PFSK-1 (cell line): Measurements from ENCODE around the gene ESYT3.

Source experiments
- FOXP2 ChIP-seq: optimal IDR thresholded peaks from 2 replicates; pipeline ENCODE3; 2011; ENCODE audit warnings: borderline replicate concordance, control low read depth, inconsistent platforms; ENCODE audit not compliant: insufficient read depth; ENCODE audit errors: extremely low read length, extremely low read depth
- POLR2AphosphoS5 ChIP-seq: IDR thresholded peaks from 2 replicates; pipeline ENCODE4 v1.6.1; 2012; ENCODE audit warnings: low read depth, mild to moderate bottlenecking, control low read depth, low read length, moderate library complexity
- REST ChIP-seq, 2 experiments: IDR thresholded peaks; 2 replicates each; pipeline versions ENCODE4 v1.6.1 to v1.8.0; 2011 to 2012; ENCODE audit warnings: low read depth in 2 of 2, low read length in 2 of 2, control low read depth in 1 of 2, inconsistent platforms in 1 of 2, mild to moderate bottlenecking in 1 of 2, moderate library complexity in 1 of 2; ENCODE audit not compliant: insufficient read depth in 1 of 2
- SIN3A ChIP-seq: IDR thresholded peaks from 2 replicates; pipeline ENCODE4 v1.6.1; 2012; ENCODE audit warnings: mild to moderate bottlenecking, low read length, moderate library complexity, borderline replicate concordance; ENCODE audit not compliant: insufficient read depth
- TAF1 ChIP-seq: IDR thresholded peaks from 2 replicates; pipeline ENCODE4 v1.6.1; 2012; ENCODE audit warnings: low read length, control low read depth, borderline replicate concordance; ENCODE audit not compliant: insufficient read depth

ESYT3 gene

GRCh38 chr3:138460536-138461205 lies 26.3 kb downstream of the ESYT3 start:
- TF ChIP-seq SIN3A (no peak), FOXP2 (no peak), REST (IDR thresholded peaks at IDR 0.05; ENCODE audit: insufficient read depth in 1 of 2, low read depth in 2 of 2, low read length in 2 of 2) (no peak), POLR2AphosphoS5 (no peak)

GRCh38 chr3:138461246-138461645 lies 26.8 kb downstream of the ESYT3 start:
- no peak for TF ChIP-seq POLR2AphosphoS5
- no peak for TF ChIP-seq FOXP2
- no peak for TF ChIP-seq SIN3A
- no peak for TF ChIP-seq REST (IDR thresholded peaks at IDR 0.05; ENCODE audit: insufficient read depth in 1 of 2, low read depth in 2 of 2, low read length in 2 of 2)
- no peak for TF ChIP-seq TAF1

- TF ChIP-seq SIN3A (no peak), POLR2AphosphoS5 (no peak), TAF1 (no peak), REST (IDR thresholded peaks at IDR 0.05; ENCODE audit: insufficient read depth in 1 of 2, low read depth in 2 of 2, low read length in 2 of 2) (no peak), FOXP2 (no peak)
Measured at GRCh38 chr3:138461896-138462295, 27.5 kb downstream of the ESYT3 start.

- no peak for TF ChIP-seq TAF1
- TF ChIP-seq FOXP2, result no peak
- TF ChIP-seq SIN3A, result no peak
- TF ChIP-seq REST (IDR thresholded peaks at IDR 0.05; ENCODE audit: insufficient read depth in 1 of 2, low read depth in 2 of 2, low read length in 2 of 2), result no peak
- no peak for TF ChIP-seq POLR2AphosphoS5
Measured at GRCh38 chr3:138463724-138464490, 29.5 kb downstream of the ESYT3 start.
